GM18498 (cell line): ENCODE data around the gene COL23A1.

Experiments
- ATAC-seq: cut with Tn5 transposase; IDR thresholded peaks from one replicate; pipeline ENCODE4 v1.9.1; 2021; ENCODE audit warnings: mild to moderate bottlenecking, moderate library complexity; ENCODE audit not compliant: unreplicated experiment

Gene COL23A1

DNA sequence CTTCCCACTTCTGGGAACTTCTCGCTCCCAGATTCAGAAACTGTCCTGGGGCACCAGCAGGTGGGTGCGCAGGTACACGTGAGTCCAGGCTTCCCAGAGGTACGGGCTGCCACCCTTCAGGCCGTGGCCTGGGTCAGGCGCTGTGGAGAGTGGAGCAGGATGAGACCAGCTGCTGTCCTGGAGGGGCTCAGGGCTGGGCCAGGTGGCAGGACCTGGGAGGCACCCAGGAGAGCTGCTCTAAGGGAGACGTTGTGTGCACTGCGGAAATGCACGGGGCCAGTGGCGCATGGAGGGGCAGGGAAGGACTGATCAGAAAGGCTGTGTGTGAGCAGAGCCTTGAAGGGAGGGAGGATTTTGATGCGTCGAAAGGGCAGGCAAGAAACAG is 222.5 kb downstream of the COL23A1 start:
- ATAC-seq = no peak

GRCh38 chr5:178366998-178367735 is 223.0 kb downstream of the COL23A1 start:
- no peak for ATAC-seq

- ATAC-seq = no peak
These were observed 224.4 kb downstream of the COL23A1 start for GRCh38 chr5:178365501-178366440.

DNA sequence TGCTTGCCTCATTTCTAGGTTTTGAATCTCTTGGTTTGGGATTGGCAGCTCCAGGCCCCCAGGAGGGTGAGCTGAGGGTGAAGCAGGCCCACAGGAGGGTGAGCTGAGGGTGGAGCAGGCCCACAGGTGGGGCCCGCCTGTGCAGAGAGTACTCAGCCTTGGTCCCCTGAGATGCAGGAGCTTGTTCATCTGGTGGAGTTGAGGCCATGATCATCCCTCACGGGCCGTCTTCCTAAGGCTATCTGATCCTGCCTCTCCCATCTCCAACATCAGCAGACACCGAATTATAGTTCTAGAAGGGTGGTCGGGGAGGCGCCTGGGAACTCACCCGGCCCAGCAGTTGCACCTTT is 225.9 kb downstream of the COL23A1 start:
- ATAC-seq = no peak

GRCh38 chr5:178363501-178364325 is 226.5 kb downstream of the COL23A1 start:
- ATAC-seq = no peak

DNA sequence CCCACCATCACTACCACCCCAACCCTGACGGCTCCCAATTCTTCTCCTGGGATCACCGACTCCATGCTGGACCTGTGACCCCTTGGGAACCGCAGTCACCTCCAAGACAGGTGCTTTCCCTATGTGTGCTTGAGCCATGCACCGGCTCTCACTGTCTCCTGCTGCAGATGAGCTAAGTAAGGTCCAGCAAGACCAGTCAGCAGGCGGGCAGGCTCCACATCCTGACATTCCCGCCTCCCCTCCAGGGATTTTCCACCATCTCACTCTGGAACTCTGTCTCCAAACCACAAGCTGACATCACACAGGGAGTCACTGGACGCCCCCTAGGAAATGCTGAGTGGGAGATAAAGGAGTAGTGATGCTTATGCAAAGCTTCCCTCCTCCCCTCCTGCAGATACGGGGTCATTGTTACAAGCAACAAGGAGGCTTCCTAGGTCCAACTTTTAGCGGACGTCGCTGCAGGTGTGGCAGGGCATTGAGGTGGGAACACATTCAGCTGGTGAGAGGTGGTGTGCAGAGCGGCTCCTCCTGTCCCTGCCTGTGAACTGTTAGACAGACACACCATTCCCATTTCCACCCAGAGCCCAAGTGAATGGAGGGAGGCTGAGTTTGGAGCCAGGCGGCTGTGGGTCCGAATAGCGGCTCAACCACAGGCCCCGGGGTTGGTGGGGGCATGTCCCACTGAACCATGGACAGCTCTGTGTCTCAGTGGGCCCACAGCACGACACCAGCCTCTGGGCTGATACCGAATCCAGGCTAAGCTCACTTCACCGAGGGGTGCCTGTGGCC is 228.3 kb downstream of the COL23A1 start:
- no peak for ATAC-seq

DNA sequence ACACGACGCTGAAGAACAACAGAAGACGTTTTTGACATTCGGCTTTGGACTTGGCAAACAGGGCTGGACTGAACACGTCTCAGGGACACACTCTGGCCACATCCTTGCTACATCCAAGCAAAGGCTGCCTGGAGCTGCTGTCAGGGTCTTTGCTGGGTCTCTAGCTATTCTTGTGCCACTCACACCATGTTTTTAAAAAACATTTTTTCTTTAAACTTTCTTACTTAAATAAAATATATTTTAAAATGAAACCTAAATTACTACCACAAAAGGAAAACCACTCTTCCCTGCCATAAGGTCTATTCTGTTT is 229.3 kb downstream of the COL23A1 start:
- no peak for ATAC-seq

GRCh38 chr5:178360222-178360925 is 229.8 kb downstream of the COL23A1 start:
- no peak for ATAC-seq

- no peak for ATAC-seq
These were observed 230.5 kb downstream of the COL23A1 start for GRCh38 chr5:178359738-178360137.

DNA sequence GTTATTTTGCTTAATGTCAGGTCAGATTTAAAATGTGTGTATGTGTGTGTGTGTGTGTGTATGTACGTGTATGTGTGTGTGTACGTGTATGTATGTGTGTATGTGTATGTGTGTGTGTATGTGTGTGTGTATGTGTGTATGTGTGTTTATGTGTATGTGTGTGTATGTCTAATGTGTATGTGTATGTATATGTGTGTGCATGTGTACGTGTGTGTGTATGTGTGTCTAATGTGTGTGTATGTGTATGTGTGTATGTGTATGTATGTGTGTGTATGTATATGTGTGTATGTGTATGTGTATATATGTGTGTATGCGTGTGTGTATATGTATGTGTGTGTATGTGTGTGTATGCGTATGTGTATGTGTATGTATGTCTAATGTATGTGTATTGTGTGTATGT is 232.5 kb downstream of the COL23A1 start:
- no peak for ATAC-seq

- ATAC-seq = no peak
These were observed 233.1 kb downstream of the COL23A1 start for GRCh38 chr5:178357121-178357521.

GRCh38 chr5:178356431-178356872 is 233.7 kb downstream of the COL23A1 start:
- ATAC-seq = no peak

- no peak for ATAC-seq
These were observed 234.5 kb downstream of the COL23A1 start for GRCh38 chr5:178355671-178356070.

GRCh38 chr5:178353461-178353860 is 236.7 kb downstream of the COL23A1 start:
- ATAC-seq = no peak

GRCh38 chr5:178352035-178352349 is 238.2 kb downstream of the COL23A1 start:
- no peak for ATAC-seq

DNA sequence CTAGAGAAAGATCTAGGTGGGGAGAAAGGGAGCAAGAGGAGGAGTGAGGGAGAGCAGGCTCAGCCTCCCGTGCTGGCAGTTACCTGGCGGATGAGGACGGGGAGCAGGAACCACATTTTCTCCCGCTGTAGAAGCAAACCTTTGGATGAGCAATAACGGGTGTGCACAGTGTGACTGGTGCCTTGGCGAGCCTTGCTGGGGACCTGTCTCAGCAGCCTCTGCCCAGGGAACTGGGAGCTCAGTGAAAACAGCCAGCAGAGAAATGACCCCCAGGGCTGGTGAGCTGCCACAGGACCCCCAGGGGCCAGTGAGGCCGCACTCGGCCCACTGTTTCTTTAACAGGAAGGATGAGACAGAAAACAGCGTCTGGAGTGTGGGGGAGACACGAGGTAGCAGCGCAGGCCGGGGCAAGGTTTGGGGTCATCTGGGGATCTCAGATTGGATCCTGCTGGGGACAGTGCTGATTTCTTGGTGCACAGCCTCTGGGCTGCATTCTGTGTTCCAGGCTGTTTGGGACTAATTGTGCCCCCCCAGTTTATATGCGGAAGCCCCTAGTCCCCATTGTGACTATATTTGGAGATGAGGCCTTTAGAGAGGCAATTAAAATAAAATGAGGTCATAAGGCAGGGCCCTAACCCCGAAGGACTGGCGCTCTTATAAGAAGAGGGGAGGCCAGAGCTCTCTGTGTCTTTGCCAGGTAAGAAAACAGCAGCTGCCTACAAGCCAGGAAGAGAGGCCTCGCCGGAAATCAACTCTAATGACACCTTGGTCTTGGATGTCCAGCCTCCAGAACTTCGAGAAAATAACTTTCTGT is 238.8 kb downstream of the COL23A1 start:
- no peak for ATAC-seq

DNA sequence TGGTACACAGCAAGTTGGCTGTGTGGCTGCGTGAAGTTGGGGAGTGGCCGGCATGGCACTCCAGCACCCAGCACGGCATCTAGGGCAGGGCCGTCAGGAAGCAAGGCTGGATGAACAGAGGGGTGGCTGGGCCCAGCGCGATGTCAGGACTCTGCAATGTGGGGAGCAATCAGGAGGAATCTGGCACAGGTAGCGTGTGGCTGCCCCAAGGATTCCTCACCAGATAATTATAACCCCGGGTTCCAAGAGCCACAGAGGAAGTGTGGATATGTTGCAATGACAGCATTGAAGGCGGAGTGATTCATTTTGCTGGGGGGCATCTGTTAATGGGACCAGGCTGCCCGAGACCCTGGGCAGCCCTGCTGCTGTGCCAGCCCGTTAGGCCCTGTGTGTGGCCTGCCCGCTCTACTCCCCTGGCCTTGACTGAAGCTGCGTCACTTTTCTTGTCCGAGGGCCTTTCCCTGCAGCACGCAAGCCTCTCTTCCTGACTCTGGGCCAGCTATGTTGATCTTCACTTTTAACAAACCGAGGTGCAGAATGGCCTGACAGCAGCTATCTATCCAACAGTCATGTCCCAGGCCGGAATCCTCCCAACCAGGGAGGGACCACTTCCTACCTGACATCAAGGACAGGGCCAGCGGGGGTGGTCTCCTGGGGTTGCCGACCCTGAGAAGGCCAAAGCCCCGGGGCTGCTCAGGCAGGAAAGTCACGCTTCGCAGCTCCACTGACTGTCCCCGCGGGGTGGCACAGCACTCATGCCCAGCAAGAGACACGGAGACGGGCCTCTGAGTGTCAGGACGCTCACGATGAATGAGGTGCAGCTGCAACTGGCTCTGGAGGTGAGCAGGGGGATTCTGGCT is 239.6 kb downstream of the COL23A1 start:
- ATAC-seq = no peak

DNA sequence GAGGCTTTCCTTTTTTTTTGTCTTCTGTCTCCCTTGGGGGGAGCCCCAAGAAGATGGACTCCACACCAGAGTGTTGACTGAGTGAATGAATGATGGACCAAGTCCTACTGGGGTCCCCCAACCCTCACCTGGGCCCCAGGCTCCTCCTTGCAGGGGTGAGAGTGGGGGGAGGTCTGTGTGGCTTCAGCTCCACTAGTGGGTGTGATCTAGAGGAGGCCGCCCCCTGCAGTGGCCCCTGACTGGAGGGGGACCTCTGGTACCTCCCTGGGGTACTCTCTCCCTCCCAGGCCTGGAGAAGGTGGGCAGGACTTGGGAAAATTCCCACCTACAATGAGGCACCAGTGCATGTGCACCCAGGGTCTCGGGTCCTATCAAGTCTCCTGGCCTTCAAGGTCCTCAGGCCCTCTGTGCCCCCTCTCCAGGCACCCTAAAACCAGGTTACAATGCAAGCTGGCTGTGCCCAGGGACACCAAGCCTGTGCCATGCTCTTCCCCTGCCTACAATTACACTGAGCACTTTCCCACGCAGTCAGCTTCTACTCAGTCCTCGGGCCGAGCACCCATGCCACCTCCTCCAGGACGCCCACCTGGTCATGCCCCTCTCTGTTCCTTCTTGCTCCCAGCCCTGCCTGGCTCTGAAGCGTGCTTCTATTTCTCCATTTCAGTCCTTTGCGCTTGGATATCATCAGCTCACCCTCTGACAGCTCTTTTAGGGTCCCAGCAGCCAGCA is 240.4 kb downstream of the COL23A1 start:
- no peak for ATAC-seq
